ENCODE data around the gene PSORS1C1. TPM values are rescaled to one million over a fixed set of nuclear protein-coding genes. Genes with fewer than 3 reads are reported as not detected.

The PSORS1C1 gene
- total and polyA plus RNA-seq, 4 donors = 1.6 to 6.8 (median 3.6) TPM

- 91 to 93% methylated on average over 26 of the region's 26 CpGs for WGBS, 2 donors
- Histone ChIP-seq H3K36me3 (ENCODE audit: control insufficient read depth in 1 of 2, insufficient read depth in 2 of 2, low read length in 1 of 2) (no peaks in the 10 kb centered on the region), H3K4me1 (ENCODE audit: control insufficient read depth in 1 of 2, insufficient read depth in 2 of 2, low read length in 2 of 2) (peaks cover 0 to 3% of the 10 kb centered on the region in 2 donors), H3K9me3 (ENCODE audit: control insufficient read depth, low read length) (no peaks in the 10 kb centered on the region), H3K4me3 (ENCODE audit: low read length in 2 of 2) (no peak within 1 kb of the TSS), H3K27ac (ENCODE audit: low read depth in 1 of 2, low read length in 2 of 2) (no peak within 1 kb of the TSS), H3K27me3 (ENCODE audit: control insufficient read depth in 1 of 2, insufficient read depth in 2 of 2, low read length in 1 of 2) (no peaks in the 10 kb centered on the region)
- ATAC-seq (ENCODE audit: low FRiP score) (no peak), DNase-seq (no peak)
- intact Hi-C loops (cut with DNase I) = no loop called here
These were observed 5.7 kb downstream of the PSORS1C1 start, which contains the start of gene CDSN for GRCh38 chr6:31120151-31120915. Gene CDSN, minus strand, starts transcription at chr6:31120446. Its CDS starts 27 bp downstream, at chr6:31120419.

GRCh38 chr6:31121131-31121790, 6.7 kb downstream of the PSORS1C1 start:
- DNase-seq (no peak), ATAC-seq (ENCODE audit: low FRiP score) (no peak)
- intact Hi-C loops (cut with DNase I) = no loop called here
- Histone ChIP-seq H3K36me3 (ENCODE audit: control insufficient read depth in 1 of 2, insufficient read depth in 2 of 2, low read length in 1 of 2) (no peaks in the 10 kb centered on the region), H3K4me3 (ENCODE audit: low read length in 2 of 2) (no peak overlapping the region), H3K4me1 (ENCODE audit: control insufficient read depth in 1 of 2, insufficient read depth in 2 of 2, low read length in 2 of 2) (no peaks in the 10 kb centered on the region), H3K27ac (ENCODE audit: low read depth in 1 of 2, low read length in 2 of 2) (no peak overlapping the region), H3K9me3 (ENCODE audit: control insufficient read depth, low read length) (no peaks in the 10 kb centered on the region), H3K27me3 (ENCODE audit: control insufficient read depth in 1 of 2, insufficient read depth in 2 of 2, low read length in 1 of 2) (no peaks in the 10 kb centered on the region)
- WGBS, 2 donors = 94% methylated on average over 11 to 12 of the region's 12 CpGs

GRCh38 chr6:31122791-31123706, 8.4 kb downstream of the PSORS1C1 start:
- ATAC-seq (ENCODE audit: low FRiP score) (peak; percentile 80), DNase-seq (peak; percentile 91 to 93)
- Histone ChIP-seq H3K4me3 (ENCODE audit: low read length in 2 of 2) (no peak overlapping the region), H3K36me3 (ENCODE audit: control insufficient read depth in 1 of 2, insufficient read depth in 2 of 2, low read length in 1 of 2) (no peaks in the 10 kb centered on the region), H3K9me3 (ENCODE audit: control insufficient read depth, low read length) (no peaks in the 10 kb centered on the region), H3K4me1 (ENCODE audit: control insufficient read depth in 1 of 2, insufficient read depth in 2 of 2, low read length in 2 of 2) (no peaks in the 10 kb centered on the region), H3K27me3 (ENCODE audit: control insufficient read depth in 1 of 2, insufficient read depth in 2 of 2, low read length in 1 of 2) (no peaks in the 10 kb centered on the region), H3K27ac (ENCODE audit: low read depth in 1 of 2, low read length in 2 of 2) (peak overlapping the region in 1 of 2 donors; percentile 49)
- WGBS, 2 donors = 10 to 13% methylated on average over 15 to 16 of the region's 16 CpGs
- intact Hi-C loops (cut with DNase I) = no loop called here

- no peak for ATAC-seq (ENCODE audit: low FRiP score)
- DNase-seq = no peak
- Histone ChIP-seq H3K9me3 (ENCODE audit: control insufficient read depth, low read length) (no peaks in the 10 kb centered on the region), H3K4me1 (ENCODE audit: control insufficient read depth in 1 of 2, insufficient read depth in 2 of 2, low read length in 2 of 2) (no peaks in the 10 kb centered on the region), H3K4me3 (ENCODE audit: low read length in 2 of 2) (no peak overlapping the region), H3K36me3 (ENCODE audit: control insufficient read depth in 1 of 2, insufficient read depth in 2 of 2, low read length in 1 of 2) (no peaks in the 10 kb centered on the region), H3K27me3 (ENCODE audit: control insufficient read depth in 1 of 2, insufficient read depth in 2 of 2, low read length in 1 of 2) (no peaks in the 10 kb centered on the region), H3K27ac (ENCODE audit: low read depth in 1 of 2, low read length in 2 of 2) (no peak overlapping the region)
- intact Hi-C loops (cut with DNase I) = no loop called here
- whole genome bisulfite sequencing, 2 donors = 78 to 86% methylated on average over 8 of the region's 8 CpGs
These were observed 10.6 kb downstream of the PSORS1C1 start for GRCh38 chr6:31125162-31125561.

- ATAC-seq (ENCODE audit: low FRiP score) = no peak
- Histone ChIP-seq H3K27me3 (ENCODE audit: control insufficient read depth in 1 of 2, insufficient read depth in 2 of 2, low read length in 1 of 2) (no peaks in the 10 kb centered on the region), H3K27ac (ENCODE audit: low read depth in 1 of 2, low read length in 2 of 2) (no peak overlapping the region), H3K9me3 (ENCODE audit: control insufficient read depth, low read length) (no peaks in the 10 kb centered on the region), H3K4me1 (ENCODE audit: control insufficient read depth in 1 of 2, insufficient read depth in 2 of 2, low read length in 2 of 2) (no peaks in the 10 kb centered on the region), H3K4me3 (ENCODE audit: low read length in 2 of 2) (no peak overlapping the region), H3K36me3 (ENCODE audit: control insufficient read depth in 1 of 2, insufficient read depth in 2 of 2, low read length in 1 of 2) (no peaks in the 10 kb centered on the region)
- no peak for DNase-seq
- WGBS, 2 donors = 66 to 72% methylated on average over 12 of the region's 12 CpGs
- intact Hi-C loops (cut with DNase I) = no loop called here
These were observed 11.2 kb downstream of the PSORS1C1 start for GRCh38 chr6:31125586-31126363.

- Histone ChIP-seq H3K4me1 (ENCODE audit: control insufficient read depth in 1 of 2, insufficient read depth in 2 of 2, low read length in 2 of 2) (no peaks in the 10 kb centered on the region), H3K36me3 (ENCODE audit: control insufficient read depth in 1 of 2, insufficient read depth in 2 of 2, low read length in 1 of 2) (no peaks in the 10 kb centered on the region), H3K27ac (ENCODE audit: low read depth in 1 of 2, low read length in 2 of 2) (no peak overlapping the region), H3K27me3 (ENCODE audit: control insufficient read depth in 1 of 2, insufficient read depth in 2 of 2, low read length in 1 of 2) (no peaks in the 10 kb centered on the region), H3K9me3 (ENCODE audit: control insufficient read depth, low read length) (no peaks in the 10 kb centered on the region), H3K4me3 (ENCODE audit: low read length in 2 of 2) (no peak overlapping the region)
- ATAC-seq (ENCODE audit: low FRiP score) = no peak
- intact Hi-C loops (cut with DNase I) = no loop called here
- 81% methylated on average over 16 of the region's 16 CpGs for WGBS, 2 donors
- no peak for DNase-seq
These were observed 12.0 kb downstream of the PSORS1C1 start for GRCh38 chr6:31126396-31127175.

GRCh38 chr6:31128093-31128676, 13.6 kb downstream of the PSORS1C1 start:
- Histone ChIP-seq H3K27ac (ENCODE audit: low read depth in 1 of 2, low read length in 2 of 2) (no peak overlapping the region), H3K4me3 (ENCODE audit: low read length in 2 of 2) (no peak overlapping the region), H3K4me1 (ENCODE audit: control insufficient read depth in 1 of 2, insufficient read depth in 2 of 2, low read length in 2 of 2) (no peaks in the 10 kb centered on the region), H3K9me3 (ENCODE audit: control insufficient read depth, low read length) (no peaks in the 10 kb centered on the region), H3K27me3 (ENCODE audit: control insufficient read depth in 1 of 2, insufficient read depth in 2 of 2, low read length in 1 of 2) (no peaks in the 10 kb centered on the region), H3K36me3 (ENCODE audit: control insufficient read depth in 1 of 2, insufficient read depth in 2 of 2, low read length in 1 of 2) (no peaks in the 10 kb centered on the region)
- DNase-seq = no peak
- intact Hi-C loops (cut with DNase I) = no loop called here
- WGBS, 2 donors = 6 to 11% methylated on average over 8 of the region's 8 CpGs
- ATAC-seq (ENCODE audit: low FRiP score) = peak; percentile 66
